ENCODE measurements around the gene LIN7A.

- no peak for TF ChIP-seq CTCF (IDR thresholded peaks at IDR 0.05)
- no peak for TF ChIP-seq EZH2 (IDR thresholded peaks at IDR 0.05)
- no peak for TF ChIP-seq EZH2phosphoT487 (IDR thresholded peaks at IDR 0.05)
Measured at GRCh38 chr12:80977346-80977745, 39.6 kb upstream of the LIN7A start.
